HG03196 (cell line): ENCODE data around the gene MMP27.
A peak's percentile ranks its signal among the peaks of the same experiment; 100 is the strongest.
"Not testable (repeated sequence)": the region's sequence is repeated elsewhere in the genome, so short reads cannot be mapped to it uniquely, and the experiment has no call there.

Source experiments
- ATAC-seq: cut with Tn5 transposase; IDR thresholded peaks from one replicate; pipeline ENCODE4 v1.9.1; 2021; ENCODE audit not compliant: unreplicated experiment

Gene MMP27

DNA sequence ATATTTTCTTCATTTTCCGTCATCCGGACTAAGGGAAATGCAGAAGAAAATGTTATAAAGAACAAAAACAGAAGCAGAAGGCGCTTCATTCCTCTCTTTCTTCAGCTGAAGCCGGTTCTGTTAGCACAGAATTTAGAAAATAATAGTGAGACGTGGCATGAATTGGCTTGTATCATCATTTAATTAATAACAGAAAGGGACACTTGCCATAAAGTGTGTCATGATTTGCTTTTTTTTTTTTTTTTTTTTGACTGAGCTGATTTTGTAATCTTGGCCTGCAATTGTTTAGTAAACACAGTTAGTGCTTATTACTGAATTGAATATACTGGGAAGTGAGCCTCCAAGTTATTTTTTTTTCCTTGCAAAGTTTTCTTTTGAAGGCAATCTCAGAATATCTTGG, at the start of gene MMP27:
MMP27 (minus strand) TSS at position 144 of the 400 bp plus-strand sequence; CDS start at position 89, 55 bp downstream.
- ATAC-seq: no peak

DNA sequence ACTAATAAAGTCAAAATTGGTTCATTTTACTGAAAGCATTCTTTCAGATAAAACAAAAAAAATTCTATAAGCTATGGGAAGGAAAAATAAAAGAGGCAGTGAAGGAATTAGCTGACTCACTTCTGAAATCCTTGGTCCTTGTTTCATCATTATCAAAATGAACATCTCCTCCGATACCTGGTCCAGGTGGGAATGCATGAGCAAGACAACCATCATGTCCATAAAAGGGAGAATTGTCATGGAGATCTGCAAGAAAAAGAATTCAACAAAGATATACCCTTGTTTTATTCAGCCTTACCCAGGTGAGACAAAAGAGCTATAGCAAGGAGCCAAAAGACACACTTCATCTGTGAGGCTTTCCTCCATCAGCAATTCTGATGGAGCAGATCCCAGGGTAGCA, 47.7 kb upstream of the MMP27 start:
- no peak for ATAC-seq

DNA sequence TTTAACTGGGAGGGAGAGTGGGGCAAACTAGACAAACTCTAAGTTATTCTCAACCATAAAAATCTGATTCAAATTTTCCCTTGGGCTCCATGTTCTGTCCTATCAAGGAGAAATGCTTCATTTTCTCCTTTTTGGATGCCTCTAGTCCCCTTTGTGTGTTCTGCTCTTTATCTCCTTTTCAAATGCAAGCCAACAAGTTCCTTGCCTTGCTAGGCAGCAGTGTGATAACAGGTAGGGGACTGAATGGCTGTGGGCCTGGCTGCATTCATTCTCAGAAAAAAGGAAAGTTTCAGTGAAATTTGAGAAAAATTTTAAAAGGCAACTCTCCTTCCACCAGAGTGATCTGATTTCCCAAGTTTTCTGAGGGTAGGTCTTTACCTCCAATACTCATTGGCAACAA, 46.1 kb upstream of the MMP27 start:
- ATAC-seq: no peak

DNA sequence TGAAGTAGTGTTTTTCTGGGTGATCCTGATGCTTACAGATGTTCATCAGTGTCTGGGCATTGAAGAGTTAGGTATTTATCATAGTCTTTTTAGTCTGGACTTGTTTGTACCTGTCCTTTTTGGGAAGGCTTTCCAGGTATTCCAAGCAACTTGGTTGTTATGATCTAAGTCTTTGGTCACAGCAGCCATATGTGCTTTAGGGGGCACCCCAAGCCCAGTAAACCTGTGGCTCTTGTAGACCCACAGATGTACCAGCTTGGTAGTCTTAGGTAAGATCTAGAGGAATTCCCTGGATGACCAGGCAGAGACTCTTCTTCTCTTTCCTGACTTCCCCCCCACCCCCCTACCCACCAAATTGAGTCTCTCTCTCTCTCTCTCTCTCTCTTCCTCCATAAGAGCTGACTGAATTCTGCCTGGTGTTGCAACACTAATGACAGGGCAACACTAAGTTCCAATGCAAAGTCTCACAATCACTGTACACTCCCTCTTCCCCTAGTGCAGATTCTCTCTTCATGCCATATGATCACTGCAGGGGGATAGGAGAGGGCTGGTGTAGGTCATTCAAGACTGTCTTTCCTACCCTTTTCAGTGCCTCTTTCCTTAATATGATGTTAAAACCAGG, 43.6 kb upstream of the MMP27 start:
- ATAC-seq: no peak

GRCh38 chr11:102746746-102747578, 41.4 kb upstream of the MMP27 start:
- ATAC-seq: not testable (repeated sequence)

DNA sequence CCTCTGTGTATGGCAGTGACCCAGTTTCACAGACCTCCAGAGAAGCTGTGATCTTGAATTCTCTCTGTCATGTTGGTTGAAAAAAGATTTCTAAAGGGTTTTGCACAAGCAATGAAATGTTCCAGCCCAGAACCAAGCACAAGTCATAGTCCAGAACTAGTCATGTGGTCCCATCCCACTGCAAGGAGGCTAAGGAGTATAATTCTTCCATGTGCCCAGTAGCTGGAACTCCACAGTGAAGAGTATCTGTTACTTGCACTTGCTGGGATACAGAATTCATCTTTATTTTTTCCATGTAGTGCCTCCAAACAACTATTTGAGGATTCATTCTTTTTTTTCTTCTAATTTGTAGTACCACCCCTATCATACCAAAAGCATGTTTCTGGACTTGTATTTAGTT, 29.1 kb upstream of the MMP27 start:
- no peak for ATAC-seq

DNA sequence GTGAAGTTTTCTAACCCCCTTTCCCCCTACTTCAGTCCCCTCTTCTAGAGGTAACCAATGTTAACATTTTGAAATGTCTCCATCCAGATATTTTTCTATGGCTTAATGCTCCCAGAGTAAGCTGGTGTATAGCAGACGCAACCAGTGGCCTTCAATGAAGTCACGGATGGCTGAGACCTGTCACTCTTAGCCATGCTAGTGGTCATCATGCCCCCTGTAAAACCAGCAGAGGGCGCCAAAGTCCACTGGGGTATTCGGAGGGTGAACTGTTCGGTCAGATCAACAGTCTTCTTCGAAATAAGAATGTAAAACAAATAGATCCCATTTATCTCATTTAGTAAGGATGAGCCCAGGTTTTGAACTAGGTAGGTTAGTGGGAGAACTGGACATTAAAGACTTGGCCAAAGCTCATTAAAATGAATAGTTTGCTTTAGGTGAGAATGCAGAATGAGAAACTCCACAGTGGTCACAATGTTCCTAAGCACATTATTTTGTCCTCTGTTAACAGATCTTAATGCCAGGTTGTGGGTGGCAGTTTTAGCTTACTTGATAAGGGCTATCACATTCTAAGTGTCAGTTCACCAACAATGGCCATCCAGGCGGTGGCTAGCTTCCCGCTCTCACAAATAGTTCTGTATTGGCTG, 27.8 kb upstream of the MMP27 start:
- peak; percentile 76 for ATAC-seq

GRCh38 chr11:102730944-102731343, 25.4 kb upstream of the MMP27 start:
- ATAC-seq: not testable (repeated sequence)

DNA sequence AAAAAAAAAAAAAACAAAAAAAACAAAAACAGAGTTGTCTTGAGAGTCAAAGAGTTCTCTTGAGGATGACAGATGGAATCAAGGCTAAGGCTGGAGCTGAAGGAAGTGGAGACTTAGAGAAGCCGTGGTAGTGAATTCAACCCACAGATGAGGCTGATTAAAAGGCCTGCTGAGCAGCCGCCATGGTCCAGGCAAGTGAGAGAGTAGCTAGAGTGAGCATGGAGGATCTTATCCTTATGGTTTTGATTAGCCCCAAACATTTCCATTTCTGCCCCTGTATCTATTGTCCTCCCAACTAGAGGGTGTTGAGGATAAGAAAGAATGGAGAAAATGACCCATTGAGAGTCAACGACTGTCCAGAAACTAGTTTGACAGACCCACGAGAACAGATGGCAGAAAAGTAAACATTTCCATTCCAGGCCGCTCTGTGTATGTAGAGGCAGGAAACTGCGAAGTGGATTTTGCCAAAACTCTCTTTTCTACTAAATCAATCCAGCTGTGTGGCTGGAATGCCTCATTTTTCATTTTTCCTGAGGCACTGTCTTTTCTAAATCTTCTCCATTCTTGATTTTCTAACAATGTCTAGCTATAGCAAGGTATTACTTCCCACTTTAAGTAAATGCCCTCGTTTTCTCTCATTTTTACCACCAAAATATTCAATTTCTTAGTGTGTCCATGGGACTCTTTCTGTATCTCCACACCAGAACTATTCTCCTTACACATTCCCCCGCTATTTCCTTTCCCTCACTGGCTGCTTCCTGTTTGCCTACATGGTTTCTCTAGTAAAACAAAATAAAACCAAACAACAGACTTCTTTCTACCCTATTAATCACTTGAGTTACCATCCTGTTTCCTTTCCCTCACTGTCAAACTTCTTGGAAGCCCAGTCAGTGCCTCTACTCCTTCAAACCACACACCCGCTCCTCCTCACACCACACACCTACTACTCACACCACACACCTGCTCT, 24.6 kb upstream of the MMP27 start:
- ATAC-seq: no peak

GRCh38 chr11:102727890-102728289, 22.3 kb upstream of the MMP27 start:
- no peak for ATAC-seq

DNA sequence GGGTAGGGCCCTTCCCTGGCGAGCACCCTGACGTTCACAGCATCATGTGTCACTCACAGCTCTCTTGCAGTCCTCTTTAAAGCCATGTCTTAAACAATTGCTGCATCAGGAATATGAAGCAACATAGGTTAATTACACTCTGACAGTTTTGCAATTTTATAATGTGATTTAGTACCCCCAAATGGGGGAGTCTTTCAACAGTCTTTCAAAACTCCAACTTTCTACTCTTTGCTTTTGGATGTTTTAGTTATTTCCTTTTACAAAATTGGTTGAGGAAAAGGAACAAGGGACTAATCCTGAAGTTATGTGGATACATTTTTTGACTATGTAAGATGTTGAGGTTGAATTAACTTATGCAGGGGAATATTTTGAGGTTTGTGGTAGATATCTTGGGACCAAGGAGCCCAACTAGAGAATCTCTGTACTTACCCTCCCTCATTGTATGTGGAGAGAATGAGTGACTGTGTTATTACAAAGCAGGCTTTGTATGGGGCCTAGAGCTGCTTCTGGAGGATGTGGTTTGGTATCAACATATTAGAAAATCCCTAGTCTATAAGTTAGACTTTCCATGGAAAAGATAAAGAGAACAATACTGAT, 19.4 kb upstream of the MMP27 start, which contains the start of gene MMP8:
MMP8 (minus strand) TSS at position 51 of the 597 bp plus-strand sequence. CDS start 99 bp downstream, outside the sequence.
- ATAC-seq: no peak

DNA sequence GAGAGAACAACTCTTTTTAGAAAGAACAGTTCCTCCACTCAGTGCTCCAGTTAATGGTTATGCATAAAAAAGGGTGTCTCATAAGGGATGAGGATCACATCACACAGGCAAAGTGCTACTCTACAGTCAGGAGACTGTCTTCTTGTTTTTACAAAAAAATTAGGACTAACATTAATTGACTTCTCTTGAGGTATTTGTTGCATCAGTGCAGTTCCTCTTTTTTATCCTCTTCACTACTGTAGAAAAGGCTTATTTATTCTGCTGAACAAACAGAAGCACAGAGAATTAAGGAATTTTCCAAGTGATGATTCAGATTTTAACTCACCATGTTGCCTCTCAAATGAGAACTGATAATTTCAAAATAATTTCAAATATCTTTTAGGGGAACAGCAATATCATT, 17.3 kb upstream of the MMP27 start:
- ATAC-seq: no peak

DNA sequence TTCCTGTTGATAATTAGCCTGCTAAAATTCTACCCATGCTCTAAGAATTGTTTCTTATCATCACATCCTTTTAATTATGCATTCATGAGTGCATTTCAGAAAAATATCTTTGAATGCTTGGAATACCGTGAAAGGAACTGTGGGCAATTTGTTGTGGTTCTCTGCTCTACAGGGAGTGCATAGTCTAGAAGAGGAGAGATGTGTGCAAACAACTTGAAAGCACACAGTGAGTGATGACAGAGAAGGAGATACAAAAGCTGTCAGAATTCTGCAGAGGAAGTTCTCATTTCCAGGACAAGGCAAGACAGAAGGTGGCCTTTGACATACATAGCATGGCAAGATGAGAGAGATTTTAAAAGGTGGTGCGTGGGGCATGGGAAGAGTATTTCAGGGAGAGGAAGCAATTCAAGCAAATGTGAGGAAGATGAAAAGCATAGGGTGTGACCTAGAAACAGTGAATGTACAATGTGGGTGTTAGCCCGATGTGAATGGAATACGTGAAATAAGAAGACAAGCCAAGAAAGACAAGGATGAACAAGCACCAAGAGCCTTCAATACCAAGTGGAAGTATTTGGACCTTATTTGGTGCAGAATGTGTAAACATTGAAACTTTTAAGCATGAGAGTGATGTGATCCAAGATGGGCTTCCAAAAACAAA, 14.2 kb upstream of the MMP27 start:
- ATAC-seq: no peak

GRCh38 chr11:102717280-102717679, 11.7 kb upstream of the MMP27 start:
- no peak for ATAC-seq

DNA sequence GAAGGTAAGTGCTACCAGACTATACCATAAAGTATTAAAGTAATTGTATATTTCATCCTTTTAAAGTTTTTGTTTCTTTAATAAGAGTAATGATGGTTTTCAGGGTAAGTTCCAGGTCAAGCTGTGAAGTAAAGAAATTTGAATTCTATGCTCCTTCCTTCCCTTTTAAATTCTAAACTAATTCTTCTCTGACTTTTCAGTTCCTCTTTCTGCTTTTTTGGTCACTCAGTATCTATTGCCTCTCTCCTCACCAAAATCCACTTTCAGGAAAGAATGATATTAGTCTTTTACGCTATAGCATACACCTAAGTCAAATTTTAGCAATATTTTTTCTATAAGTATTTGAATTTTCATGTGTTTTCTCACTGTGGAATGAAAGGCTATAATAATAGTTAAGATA, 11.0 kb upstream of the MMP27 start:
- ATAC-seq: no peak

DNA sequence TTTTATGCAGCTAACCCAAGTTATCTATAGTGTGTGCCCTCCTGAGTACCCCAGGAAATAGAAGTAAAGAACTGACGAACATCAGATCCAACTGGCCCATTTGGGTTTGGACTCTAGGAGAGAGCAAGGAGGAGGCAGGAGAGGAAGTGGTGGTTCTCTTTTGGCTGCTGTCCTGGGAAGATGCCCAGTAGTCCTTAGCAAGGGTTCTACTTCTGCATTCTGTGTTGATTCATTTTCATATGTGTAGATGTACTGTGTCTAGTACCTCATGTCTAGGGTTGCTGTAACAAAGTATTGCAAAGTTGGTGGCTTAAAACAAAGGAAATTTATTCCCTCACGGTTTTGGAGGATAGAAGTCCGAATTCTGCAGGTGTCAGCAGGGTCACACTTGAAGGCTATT, 6.6 kb upstream of the MMP27 start:
- ATAC-seq: no peak

DNA sequence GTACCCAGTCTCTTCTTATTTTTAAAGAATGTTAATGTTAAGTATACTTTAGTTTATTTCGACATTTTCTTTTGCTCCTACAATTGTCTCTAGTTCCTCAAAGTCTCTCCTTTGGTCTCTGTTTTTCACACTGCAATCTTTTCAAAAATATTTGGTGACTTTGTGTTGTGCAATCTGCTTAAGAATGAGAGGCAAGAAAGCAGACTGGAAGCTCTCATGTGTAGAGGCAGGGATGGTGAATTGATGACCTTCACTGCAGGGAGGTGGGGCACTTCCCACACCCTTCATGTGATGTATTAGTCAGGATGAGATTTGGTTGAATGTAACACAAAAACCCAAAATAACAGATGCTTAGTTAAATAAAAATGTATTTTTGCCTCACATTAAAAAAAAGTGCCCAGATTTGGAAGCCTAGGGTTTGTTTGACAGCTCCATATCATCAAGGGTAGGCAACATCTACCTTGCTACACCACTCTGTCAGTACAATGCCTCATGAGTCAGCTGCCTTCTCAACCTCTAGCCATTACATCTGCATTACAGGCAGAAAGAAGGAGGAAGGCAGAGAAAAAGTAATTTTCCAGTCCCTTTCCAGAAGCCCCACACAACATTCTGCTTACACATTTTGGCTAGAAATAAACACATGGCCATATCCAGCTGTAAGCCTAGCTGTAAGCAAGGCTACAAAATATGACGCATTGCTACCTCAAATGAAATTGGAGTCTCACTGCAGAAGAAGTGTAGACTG, 3.8 kb upstream of the MMP27 start:
- ATAC-seq: no peak

- no peak for ATAC-seq
Observed at GRCh38 chr11:102708654-102709053, 3.1 kb upstream of the MMP27 start.

DNA sequence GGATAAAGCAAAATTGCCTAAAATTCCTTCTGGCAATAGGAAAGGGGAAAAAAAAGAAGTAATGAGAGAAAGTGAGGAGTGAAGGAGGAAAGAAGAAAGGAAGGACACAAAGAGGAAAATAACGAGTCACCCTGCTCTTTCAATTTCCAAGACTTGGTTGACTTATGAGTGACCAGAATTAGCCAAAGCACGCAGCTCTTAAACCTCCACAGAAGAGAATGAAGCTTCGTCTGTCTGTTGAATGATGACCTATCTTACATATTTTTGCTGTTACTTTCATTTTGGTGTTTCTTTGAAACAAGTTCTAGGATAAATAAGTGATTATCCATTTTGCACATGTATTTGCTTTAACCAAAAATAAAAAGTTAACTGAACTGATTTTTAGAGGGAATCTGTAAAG, 728 bp downstream of the MMP27 start:
- no peak for ATAC-seq
